Measurements from ENCODE around the gene AFAP1L1.

- TF ChIP-seq, protein P1, sequence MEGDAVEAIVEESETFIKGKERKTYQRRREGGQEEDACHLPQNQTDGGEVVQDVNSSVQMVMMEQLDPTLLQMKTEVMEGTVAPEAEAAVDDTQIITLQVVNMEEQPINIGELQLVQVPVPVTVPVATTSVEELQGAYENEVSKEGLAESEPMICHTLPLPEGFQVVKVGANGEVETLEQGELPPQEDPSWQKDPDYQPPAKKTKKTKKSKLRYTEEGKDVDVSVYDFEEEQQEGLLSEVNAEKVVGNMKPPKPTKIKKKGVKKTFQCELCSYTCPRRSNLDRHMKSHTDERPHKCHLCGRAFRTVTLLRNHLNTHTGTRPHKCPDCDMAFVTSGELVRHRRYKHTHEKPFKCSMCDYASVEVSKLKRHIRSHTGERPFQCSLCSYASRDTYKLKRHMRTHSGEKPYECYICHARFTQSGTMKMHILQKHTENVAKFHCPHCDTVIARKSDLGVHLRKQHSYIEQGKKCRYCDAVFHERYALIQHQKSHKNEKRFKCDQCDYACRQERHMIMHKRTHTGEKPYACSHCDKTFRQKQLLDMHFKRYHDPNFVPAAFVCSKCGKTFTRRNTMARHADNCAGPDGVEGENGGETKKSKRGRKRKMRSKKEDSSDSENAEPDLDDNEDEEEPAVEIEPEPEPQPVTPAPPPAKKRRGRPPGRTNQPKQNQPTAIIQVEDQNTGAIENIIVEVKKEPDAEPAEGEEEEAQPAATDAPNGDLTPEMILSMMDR (IDR thresholded peaks at IDR 0.05): no peak
- no peak for TF ChIP-seq EZH2phosphoT487 (IDR thresholded peaks at IDR 0.05)
Observed at GRCh38 chr5:149298163-149298562, 26.5 kb downstream of the AFAP1L1 start.

Data from neural progenitor cell (in vitro differentiated cells).